Fibroblast of pulmonary artery (primary cell): Measurements from ENCODE around the gene GNAO1.

ENCODE experiments used
- DNase-seq: peaks from one replicate; pipeline ENCODE4 v3.0.0-alpha.2; 2010; ENCODE audit warnings: low read depth
- H3K4me3 ChIP-seq: replicated peaks from 2 replicates; pipeline ENCODE4 v1.5.1; 2011; ENCODE audit warnings: low read depth, mild to moderate bottlenecking, control low read depth, low read length, moderate library complexity
- CTCF ChIP-seq: IDR thresholded peaks from 2 replicates; pipeline ENCODE4 v1.5.1; 2011; ENCODE audit warnings: mild to moderate bottlenecking, control low read depth, low read length, inconsistent platforms; ENCODE audit errors: missing control alignments

Gene GNAO1

GRCh38 chr16:56226187-56226586, 34.9 kb downstream of the GNAO1 start:
- no peak for DNase-seq
- no peak for TF ChIP-seq CTCF

GRCh38 chr16:56226845-56227525, 35.7 kb downstream of the GNAO1 start:
- no peak for DNase-seq
- H3K4me3 ChIP-seq = no peak overlapping the region
- no peak for TF ChIP-seq CTCF

More at GRCh38 chr16:56226187-56226586, 34.9 kb downstream of the GNAO1 start:
- no peak overlapping the region for H3K4me3 ChIP-seq

GRCh38 chr16:56227936-56228335, 36.6 kb downstream of the GNAO1 start:
- DNase-seq = no peak
- no peak overlapping the region for H3K4me3 ChIP-seq
- TF ChIP-seq CTCF = no peak

GRCh38 chr16:56228476-56228875, 37.2 kb downstream of the GNAO1 start:
- no peak for DNase-seq
- H3K4me3 ChIP-seq = no peak overlapping the region
- no peak for TF ChIP-seq CTCF

- no peak for DNase-seq
- no peak for TF ChIP-seq CTCF
- H3K4me3 ChIP-seq = no peak overlapping the region
Observed at GRCh38 chr16:56233795-56234566, 42.7 kb downstream of the GNAO1 start.

- no peak overlapping the region for H3K4me3 ChIP-seq
- no peak for TF ChIP-seq CTCF
- no peak for DNase-seq
Observed at GRCh38 chr16:56234737-56235136, 43.4 kb downstream of the GNAO1 start.

GRCh38 chr16:56237451-56237930, 46.2 kb downstream of the GNAO1 start:
- H3K4me3 ChIP-seq = no peak overlapping the region
- no peak for TF ChIP-seq CTCF
- no peak for DNase-seq
